CD4-positive, alpha-beta T cell treated with Interleukin-12 subunit alpha and Interleukin-12 subunit beta, for 1 hour (primary cell): ENCODE measurements around the gene TPX2.
A peak's percentile ranks its signal among the peaks of the same experiment; 100 is the strongest.

ENCODE experiments used
- DNase-seq: peaks from one replicate; pipeline ENCODE4 v3.0.0-alpha.2; 2020

TPX2 gene

DNA sequence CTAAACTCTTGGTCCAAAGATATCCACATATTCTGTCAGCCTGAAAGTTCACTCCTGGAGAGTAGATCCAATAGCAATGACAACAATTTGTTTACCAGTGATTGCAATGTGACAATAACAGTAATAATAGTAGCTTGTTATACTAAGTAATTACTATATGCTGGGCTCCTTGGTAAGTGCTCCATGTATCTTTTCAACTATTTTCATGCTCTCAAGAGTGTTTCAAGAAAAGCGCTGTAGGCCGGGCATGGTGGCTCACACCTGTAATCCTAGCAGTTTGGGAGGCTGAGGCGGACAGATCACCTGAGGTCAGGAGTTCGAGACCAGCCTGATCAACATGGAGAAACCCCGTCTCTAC lies 31.9 kb upstream of the TPX2 start:
- DNase-seq: no peak

DNA sequence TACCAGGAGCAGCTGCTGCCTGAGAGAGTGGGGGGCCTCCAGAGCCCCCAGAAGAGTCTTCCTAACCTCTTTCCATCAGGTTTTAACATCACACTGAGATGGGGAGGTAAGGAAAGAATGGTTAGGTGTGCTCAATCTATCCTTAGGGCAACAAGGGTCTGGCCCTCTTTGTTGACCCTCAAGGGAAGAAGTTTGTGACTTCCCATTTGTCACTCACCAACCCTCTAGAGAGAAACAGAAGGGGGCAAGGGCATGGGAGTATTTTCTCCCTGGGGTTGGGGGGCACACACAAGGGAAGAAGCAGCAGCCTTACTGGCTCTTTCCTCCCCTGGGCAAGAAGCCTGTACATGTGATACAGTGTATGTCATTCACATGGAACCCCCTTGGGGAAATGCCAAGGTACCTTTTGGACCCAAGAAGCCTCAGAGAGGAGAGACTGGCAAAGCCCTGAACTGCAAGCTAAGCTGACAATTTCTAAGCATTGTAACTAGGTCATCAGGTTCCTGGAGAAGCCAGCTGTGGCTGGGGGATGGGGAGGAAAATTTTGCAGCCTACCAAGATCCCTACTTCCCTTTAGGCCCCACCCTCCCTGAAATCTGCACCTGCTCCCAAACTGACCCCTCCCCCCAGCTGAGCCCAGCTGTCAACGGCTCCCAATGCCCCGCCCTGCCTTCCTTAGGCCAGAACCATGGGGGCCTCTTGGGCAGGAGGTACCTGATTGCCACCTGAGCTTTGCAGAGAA lies 30.9 kb upstream of the TPX2 start:
- DNase-seq: no peak

DNA sequence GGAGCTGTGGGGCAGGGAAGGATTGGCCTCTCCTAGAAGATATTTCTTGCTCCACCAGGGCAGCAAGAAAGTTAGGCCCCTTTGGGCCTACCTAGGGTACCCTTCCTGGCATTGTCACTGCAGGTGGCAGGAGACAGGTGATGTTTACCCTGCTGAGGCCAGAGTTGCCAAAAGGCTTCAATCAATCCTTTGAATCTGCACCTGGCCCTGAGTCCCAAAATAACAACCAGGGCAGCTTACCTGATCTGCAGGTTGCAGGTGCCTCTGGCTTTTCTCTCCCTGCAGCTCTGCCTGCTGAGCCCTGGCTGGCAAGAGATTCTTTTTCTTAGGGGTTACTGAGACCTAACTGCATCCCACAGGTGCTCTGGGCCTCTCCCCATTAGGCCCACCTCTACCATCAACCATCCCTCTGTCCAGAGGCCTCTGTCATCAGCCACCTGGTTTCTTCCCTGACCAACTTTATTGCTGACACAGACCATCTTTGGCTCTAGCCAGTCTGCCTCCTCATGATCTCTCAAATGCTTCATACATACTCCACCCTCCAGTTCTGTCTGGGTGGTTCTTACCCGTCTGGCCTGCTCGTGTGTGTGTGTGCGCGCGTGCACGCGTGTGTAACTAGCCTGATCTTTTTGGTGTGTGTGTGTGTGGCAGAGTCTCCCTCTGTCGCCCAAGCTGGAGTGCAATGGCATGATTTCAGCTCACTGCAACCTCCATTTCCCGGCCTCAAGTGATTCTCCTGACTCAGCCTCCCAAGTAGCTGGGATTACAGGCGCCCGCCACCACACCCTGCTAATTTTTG lies 30.2 kb upstream of the TPX2 start:
- DNase-seq: no peak

DNA sequence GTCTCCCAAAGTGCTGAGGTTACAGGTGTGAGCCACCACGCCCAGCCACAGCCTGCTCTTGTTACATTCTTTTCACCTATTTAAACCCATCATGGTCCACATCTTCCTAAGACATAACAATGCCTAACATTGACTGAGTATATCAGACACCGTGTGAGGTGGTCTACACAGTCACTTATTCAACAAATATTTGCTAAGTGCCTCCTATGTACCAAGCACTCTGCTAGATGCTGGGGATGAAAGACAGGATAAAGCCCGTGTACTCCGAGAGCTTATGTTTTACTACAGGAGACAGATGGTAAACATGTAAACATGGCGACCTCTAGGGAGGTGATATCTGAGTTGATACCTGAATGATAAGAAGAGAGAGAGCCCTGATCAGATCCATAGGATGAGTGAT lies 29.2 kb upstream of the TPX2 start:
- DNase-seq: no peak

DNA sequence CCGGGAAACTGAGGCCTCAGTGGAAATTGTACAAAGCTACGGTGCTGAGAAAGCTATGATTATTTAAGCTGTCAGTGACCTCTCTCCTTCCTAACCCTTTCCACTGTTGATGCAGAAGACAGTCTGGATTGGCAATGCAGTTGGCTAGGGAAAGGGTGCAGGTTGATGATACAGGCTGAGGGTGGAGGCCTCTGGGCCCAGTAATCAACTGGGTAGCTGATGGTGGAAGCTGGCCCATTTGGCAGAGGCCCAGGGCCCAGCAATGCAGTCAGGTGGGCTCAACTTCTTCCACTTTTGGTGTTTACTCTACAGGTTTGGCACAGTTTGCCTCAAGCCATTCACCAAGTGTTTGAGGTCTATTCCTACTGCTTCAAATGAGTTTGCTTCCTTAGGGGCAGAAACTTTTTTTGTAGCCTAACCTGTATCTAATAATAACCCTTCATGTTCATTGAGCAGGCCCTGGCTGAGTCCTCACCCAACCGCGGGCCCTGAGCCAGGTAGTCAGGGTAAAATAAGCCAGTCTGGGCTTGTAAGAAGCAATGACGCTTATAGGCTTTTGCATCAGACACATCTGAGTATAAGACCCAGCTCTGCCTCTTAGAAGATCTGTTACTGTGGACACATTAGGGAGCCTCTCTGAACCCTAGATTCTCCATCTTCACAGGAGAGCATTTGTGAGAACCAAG lies 28.5 kb upstream of the TPX2 start:
- no peak for DNase-seq

DNA sequence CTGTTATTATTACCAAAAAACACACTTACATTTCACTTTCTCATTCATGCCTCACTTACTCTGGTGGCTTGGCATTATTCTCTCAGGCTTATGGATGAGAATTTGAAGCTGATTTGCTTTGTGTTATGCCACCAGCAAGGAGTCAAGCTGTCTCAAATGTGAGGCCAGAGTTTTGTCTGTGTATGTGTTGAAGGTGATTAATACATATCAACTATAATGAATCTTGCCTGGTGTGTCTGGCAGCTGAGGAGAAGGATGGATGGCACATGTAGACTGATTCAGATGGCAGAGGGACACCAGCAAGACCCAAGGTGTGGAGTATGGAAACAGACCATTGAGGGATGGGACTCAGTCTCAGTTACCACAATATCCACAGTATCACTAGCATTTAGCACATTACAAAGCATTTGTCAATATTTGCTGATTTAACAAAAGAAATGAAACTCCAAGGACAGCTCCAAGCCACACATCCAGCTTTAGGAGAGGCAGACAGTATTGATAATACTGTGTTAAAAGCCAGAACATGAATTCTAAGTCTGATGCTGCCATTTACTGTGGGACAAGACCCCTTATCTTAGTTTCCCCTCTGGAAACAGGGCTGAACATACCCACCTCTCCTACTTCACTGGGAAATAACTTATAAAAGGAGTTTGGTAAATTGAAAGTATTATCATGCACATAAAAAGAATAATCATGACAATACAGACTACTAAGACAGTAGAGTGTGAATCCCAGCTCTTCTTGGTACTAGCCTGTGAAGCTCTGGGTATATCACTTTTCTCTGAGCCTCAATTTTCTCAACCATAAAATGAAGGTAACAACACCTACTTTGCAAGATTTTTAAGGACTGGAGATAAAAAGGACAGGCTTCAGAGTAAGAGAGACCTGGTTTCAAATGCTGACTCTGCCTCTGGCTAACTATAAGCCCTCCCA lies 27.6 kb upstream of the TPX2 start:
- DNase-seq: no peak

DNA sequence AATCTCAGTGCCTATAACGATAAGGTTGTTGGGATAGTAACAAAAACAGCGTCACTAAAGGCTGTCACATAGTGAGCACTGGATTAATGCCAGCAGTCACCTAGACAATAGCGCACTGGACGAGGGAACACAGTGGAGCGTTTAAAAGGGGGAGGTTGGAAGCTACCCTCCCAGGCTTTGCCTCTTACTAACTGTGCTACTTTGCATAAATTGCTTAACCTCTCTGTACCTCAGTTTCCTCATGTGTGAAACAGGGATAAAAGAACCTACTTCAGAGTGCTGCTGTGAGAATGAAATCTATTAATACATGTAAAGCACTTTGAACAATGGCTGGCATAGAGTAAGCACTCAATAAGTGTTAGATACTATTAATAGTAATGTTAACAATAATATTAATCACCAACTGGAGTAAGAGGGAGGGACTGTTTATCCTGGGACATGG lies 27.0 kb upstream of the TPX2 start:
- DNase-seq: no peak

DNA sequence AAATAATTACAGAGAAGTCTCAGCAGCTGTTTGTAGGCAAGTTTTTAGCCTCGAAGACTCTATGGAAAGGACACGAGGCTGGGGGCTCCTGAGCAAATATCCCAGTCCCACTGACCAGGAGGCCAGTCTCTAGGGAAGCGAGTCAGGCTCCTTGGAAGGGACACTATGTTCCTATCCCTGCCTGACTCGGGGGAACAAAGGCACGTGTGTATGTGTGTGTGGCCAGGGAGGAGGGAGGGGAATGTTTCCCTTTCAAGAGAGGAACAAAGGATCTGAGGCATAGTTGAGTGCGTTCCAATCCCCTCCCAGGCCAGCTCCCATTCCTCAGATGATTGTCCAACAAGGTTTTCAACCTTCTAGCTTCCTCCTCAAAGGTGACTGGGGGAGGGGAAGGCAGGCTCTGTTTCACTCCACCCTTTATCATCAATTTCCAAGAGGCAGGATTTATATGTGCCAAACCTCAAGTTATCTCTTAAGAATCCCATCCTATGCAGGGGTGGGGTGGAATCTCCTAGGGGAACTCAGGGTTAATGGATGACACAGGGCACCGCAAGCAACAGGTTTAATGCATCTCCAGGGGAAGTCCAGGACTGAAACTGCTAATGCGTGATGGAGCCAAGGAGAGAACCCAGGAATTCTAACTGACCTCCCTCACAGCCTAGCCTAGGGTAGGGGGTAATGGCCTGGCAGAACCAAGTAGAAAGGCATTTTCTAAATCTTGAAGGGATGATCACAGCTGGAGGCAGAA lies 26.4 kb upstream of the TPX2 start:
- no peak for DNase-seq

DNA sequence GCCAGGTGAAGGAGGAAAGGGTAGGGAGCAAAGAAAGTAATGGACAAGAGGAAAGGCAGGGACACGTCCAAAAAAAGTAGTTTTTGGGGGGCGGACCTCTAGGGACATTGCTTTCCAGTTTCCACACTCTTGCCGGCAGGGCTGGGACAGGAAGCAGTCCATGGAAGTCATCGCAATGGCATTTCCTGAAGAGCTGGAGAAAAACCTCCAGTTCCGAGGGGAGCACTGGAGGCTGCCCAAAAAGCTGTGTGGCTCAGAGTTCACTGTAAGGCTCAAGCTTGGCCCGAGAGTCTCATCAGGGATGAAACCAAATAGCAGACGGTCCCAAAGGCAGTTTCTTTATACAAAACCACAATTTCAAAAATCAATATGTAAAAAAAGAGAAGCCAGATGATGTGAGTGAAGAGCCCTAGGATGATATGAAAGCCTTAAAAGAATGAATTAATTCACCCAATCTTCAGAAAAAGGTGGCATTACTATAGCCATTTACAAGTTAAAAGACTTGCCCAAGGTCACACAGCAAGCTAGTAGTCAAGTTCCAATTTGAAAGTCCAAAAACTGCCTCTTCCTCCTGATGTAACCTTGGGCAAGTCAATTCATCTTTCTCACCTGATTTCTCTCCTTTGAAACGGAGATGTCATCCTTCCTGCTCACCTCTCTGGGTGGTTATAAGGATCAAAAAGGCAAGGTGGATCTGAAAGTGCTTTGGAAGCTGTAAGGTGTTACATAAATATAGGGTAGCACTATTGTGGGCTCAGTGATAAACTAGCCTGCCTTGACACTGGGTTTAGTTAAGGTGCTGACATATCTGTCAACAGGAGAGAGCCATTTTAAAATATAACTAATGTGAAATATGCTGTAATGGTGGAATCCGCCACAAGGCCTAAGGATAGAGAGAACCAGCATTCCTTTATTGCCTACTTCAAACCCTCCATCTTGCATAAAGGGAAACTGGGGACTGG lies 25.5 kb upstream of the TPX2 start:
- no peak for DNase-seq

DNA sequence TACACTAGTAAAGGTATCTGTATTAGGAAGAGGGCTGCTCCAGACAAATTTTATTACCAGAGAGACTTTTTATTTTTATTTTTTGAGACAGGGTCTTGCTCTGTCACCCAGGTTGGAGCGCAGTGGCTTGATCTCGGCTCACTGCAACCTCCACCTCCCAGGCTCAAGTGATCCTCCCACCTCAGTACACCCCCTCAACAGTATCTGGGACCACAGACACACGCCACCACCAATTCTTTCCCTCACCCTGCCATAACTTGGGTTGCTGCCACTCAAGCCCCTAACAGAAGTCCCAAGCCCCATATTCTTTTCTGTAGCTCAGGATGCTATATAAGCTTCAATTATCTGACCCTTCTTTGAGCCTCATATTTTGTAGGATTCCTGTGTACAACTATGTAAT lies 23.3 kb upstream of the TPX2 start:
- no peak for DNase-seq

DNA sequence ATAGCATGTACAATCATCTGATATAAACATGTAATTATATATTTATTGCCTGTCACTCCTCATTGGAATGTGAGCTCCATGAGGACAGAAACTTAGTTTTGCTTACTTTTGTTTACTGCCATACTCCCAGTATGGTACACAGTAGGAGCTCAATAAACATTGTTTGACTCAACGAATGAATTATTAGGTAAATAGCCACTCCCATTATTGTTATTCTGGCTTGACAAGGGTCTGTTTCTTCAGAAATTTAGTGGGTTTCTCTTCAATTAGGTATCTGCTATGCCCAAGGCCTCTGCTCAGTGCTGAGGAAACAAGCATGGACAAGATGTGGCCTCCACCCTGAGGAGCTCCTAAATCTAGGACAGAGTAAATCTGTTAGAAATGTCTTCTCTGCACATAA lies 22.7 kb upstream of the TPX2 start:
- DNase-seq: no peak

DNA sequence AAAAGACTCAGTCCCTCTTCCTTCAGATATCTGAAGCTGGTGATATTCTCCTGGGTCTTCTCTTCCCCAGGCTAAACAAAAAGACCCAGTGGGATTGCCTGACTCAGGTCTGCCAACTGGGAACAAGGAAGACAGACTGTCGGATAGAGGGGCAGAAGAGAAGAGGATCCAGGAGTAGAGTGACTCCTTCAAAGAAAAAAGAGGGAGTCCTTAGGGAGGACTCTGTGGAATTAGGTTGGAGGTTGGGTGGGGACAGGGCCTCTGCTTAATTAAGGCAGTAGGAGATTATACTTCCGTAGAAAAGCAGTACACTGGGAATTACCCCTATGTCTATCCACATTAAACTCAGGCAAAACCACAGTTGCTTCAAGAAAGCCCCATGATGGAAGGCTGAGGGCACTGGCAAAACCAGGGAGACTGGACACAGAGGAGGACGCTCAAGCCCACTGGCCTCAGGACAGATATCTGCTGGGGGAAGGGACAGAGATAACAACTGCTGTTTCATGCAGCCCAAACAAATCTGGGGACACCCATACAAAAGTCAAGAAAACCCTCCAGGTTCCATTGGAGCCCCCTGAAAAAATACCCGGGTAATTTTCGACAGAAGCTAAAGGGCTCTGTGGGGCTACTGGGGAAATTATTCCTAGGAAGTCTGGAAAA lies 22.1 kb upstream of the TPX2 start:
- DNase-seq: no peak

DNA sequence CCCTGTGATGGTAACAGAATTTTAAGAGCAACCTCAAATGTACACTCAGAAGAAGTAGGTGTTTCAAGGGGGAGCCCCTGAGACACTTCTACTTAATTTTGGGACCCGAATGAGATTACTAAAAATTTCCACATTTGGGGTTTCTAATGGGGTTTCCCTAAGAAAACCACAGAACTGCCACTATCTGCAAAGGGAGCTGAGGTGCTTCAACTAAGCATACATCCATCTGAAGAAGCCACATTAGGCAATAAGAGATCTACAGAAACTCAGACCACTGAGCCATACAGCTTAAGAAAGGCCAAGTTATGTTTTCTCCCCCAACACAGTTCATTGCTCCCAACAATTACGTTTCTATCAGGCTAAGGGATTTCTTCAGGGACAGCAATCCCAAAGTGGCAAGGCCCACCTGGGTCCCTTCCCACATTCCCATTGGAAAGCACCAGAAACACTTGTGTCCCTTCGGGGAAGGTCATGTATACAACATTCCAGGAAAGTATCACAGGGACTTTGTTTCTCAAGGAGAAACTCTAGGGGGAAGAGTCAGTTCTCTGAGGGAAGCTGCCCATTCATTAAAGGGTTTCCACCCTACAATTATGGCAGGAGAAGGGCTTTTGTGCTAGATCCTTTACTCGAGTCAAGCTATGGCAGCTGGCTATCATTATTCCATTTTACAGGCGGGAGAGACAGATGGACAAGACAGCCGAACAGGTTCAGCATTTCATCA lies 21.4 kb upstream of the TPX2 start:
- DNase-seq: peak; percentile 67

DNA sequence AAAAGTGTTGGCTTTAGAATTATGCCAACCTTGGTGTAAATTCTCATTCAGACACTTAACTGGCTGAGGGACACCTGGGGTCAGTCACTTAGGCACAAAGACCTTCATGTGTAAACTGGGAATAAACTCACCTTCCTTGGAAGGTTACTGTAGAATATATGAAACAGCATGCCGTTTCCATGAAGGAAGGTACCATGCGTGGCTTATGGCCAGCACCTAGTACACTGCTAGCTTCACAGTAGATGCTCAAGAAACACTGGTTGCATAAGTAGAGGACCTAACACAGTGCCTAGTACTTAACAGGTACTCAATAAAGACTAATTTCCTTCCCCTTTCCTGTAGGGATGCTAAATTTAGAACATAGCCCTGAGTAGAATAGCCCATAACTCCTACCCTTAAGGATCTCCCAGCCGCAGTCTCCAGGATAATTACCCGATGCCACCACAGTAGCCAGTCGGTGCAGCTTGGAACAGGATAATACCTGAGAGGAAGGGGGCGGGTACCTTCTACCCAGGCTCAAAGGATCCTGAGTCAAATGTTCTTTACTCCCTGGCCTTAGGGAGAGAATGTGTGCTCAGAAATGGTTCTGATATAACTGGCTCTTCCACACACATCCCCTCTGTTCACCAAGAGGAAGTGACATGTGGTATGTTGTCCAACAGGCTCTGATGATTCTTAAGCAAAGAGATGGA lies 20.0 kb upstream of the TPX2 start:
- DNase-seq: no peak

DNA sequence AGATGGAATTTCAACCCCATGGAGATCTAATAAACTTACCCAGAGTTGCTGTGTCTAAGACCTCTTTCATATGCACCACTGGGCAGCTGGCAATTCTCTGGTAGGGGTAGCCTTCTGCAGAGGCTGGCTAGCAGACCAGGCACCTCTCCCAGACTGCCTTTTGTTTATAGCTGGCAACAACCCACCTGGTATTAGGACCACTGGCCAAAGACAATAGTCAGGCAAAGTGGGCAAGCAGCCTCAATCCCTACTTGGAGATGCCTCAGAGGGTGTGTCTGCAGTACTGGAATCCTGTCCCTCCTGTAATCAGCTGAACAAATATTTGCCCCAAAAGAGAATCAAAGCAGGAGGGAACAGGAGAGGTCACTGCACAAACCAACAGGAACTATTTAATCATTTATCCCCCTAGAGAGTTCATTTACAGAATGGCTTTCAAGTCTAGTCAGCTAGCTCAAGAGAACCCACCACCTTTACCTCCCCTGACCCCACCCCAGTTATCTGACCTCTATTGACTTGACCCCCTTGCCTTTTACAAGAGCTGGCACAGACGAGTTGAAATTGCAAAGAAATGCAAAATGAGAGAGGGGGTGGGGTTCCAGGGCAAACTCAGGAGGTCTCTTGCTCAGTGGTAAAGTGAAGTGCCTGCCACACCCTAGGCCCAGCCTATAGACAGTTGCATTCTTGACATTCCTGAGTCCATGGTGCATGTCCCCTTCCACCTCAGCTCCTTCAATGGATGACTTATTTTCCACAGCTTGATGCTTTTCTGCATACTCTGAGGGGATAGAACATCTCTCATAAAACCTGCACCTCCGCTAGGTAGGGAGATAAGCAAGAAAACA lies 19.2 kb upstream of the TPX2 start:
- DNase-seq: no peak

DNA sequence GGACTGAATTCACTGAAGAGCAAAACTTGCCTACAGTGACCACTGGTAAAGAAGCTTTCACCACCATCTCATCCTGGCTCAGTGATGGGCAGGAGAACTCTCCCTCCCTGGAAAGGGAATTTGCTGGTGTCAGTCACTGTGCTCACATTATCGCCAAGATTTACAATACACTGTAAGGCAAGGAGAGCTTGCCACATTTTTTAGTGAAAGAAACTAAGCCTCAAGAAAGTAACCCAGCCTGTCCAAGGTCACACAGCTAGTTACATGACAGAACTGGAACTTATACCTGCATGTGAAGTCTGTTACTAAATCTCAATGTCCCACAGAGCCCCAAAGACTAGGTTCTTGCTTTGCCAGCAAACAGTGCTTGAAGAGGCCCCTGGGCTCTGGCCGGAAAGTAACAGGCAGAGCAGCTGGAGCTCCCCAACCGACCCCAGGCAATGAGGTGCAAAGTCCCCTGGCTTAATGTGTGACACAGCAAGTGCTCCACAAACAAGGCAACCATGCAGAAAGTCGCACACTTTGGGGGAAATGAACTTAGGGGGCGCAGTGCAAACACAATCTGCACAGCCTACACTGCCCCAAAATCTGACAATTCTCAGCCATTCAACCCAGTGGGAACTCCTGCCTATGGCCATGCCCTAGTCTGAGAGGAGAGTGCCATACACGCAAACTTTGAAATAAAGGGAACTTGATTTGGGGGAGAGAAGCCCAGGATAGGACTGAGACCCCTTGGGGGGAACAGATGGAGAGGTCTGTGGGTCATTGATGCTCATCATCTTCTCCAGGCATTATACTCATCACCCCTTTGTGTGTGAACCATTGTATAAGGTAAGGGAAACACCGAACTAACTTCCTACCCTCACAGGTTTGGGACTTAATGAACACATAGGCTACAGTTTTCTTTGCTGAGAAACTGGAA lies 18.3 kb upstream of the TPX2 start:
- DNase-seq: peak; percentile 43
